ENCODE data around the gene ZNF512B.

The ZNF512B gene

DNA sequence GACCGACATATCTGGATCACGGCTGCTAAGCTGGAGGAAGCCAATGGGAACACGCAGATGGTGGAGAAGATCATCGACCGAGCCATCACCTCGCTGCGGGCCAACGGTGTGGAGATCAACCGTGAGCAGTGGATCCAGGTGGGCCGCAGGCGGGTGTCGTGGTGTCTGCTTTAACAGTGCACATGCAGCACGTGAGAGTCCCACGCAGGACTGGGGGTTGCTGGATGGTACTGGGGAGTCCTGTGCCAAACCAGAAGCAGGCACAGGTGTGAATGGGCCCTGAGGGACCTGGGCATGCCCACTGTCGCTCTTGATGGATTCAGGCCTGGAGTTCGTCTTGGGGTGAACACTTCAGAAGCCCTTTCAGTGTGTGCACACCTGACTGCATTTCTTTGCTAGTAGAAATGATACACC, 41.6 kb upstream of the ZNF512B start:
- peaks cover 39% of the 10 kb centered on the region for H3K4me1 ChIP-seq (ENCODE audit: control insufficient read depth, low read length)
- no peak overlapping the region for H3K4me2 ChIP-seq (ENCODE audit: low read length)
- TF ChIP-seq, protein P1, sequence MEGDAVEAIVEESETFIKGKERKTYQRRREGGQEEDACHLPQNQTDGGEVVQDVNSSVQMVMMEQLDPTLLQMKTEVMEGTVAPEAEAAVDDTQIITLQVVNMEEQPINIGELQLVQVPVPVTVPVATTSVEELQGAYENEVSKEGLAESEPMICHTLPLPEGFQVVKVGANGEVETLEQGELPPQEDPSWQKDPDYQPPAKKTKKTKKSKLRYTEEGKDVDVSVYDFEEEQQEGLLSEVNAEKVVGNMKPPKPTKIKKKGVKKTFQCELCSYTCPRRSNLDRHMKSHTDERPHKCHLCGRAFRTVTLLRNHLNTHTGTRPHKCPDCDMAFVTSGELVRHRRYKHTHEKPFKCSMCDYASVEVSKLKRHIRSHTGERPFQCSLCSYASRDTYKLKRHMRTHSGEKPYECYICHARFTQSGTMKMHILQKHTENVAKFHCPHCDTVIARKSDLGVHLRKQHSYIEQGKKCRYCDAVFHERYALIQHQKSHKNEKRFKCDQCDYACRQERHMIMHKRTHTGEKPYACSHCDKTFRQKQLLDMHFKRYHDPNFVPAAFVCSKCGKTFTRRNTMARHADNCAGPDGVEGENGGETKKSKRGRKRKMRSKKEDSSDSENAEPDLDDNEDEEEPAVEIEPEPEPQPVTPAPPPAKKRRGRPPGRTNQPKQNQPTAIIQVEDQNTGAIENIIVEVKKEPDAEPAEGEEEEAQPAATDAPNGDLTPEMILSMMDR (IDR thresholded peaks at IDR 0.05; ENCODE audit: low read depth, low read length, poor library complexity, severe bottlenecking), result no peak
- no peak for TF ChIP-seq EZH2phosphoT487 (IDR thresholded peaks at IDR 0.05; ENCODE audit: borderline replicate concordance, low read length)
- H3K4me3 ChIP-seq (ENCODE audit: low read length), result no peak overlapping the region
- no peaks in the 10 kb centered on the region for H4K20me1 ChIP-seq (ENCODE audit: control insufficient read depth, insufficient read depth, low read depth, low read length)
- peaks cover 53% of the 10 kb centered on the region for H3K79me2 ChIP-seq (ENCODE audit: control insufficient read depth, low read length)
- peaks cover 8% of the 10 kb centered on the region for H3K9me3 ChIP-seq (ENCODE audit: control insufficient read depth, insufficient read depth, low read length)
- H3K36me3 ChIP-seq (ENCODE audit: control insufficient read depth, low read length), result peaks cover 80% of the 10 kb centered on the region
- no peaks in the 10 kb centered on the region for H3K27me3 ChIP-seq (ENCODE audit: control insufficient read depth, low read length)
- H3K9me2 ChIP-seq (replicated peaks; ENCODE audit: control insufficient read depth, low read length), result no peaks in the 10 kb centered on the region
- peak overlapping the region; percentile 36 for H3K27ac ChIP-seq (ENCODE audit: low read depth, low read length)
- peaks cover 27% of the 10 kb centered on the region for H3F3A ChIP-seq (ENCODE audit: control insufficient read depth, insufficient read depth)

- H3K9me3 ChIP-seq (ENCODE audit: control insufficient read depth, insufficient read depth, low read length), result peaks cover 8% of the 10 kb centered on the region
- H3K9me2 ChIP-seq (replicated peaks; ENCODE audit: control insufficient read depth, low read length), result no peaks in the 10 kb centered on the region
- no peaks in the 10 kb centered on the region for H3K27me3 ChIP-seq (ENCODE audit: control insufficient read depth, low read length)
- H4K20me1 ChIP-seq (ENCODE audit: control insufficient read depth, insufficient read depth, low read depth, low read length), result no peaks in the 10 kb centered on the region
- H3K4me1 ChIP-seq (ENCODE audit: control insufficient read depth, low read length), result peaks cover 45% of the 10 kb centered on the region
- peaks cover 81% of the 10 kb centered on the region for H3K36me3 ChIP-seq (ENCODE audit: control insufficient read depth, low read length)
- no peak overlapping the region for H3K4me3 ChIP-seq (ENCODE audit: low read length)
- H3K27ac ChIP-seq (ENCODE audit: low read depth, low read length), result no peak overlapping the region
- TF ChIP-seq, protein P1 (IDR thresholded peaks at IDR 0.05; ENCODE audit: low read depth, low read length, poor library complexity, severe bottlenecking), result no peak
- no peak for TF ChIP-seq EZH2phosphoT487 (IDR thresholded peaks at IDR 0.05; ENCODE audit: borderline replicate concordance, low read length)
- H3K79me2 ChIP-seq (ENCODE audit: control insufficient read depth, low read length), result peaks cover 56% of the 10 kb centered on the region
- H3F3A ChIP-seq (ENCODE audit: control insufficient read depth, insufficient read depth), result peaks cover 29% of the 10 kb centered on the region
- no peak overlapping the region for H3K4me2 ChIP-seq (ENCODE audit: low read length)
Observed at GRCh38 chr20:64010711-64011237, 41.0 kb upstream of the ZNF512B start.

GRCh38 chr20:64009811-64010387, 40.2 kb upstream of the ZNF512B start:
- H3K79me2 ChIP-seq (ENCODE audit: control insufficient read depth, low read length), result peaks cover 56% of the 10 kb centered on the region
- TF ChIP-seq EZH2phosphoT487 (IDR thresholded peaks at IDR 0.05; ENCODE audit: borderline replicate concordance, low read length), result no peak
- no peaks in the 10 kb centered on the region for H3K9me2 ChIP-seq (replicated peaks; ENCODE audit: control insufficient read depth, low read length)
- H3K36me3 ChIP-seq (ENCODE audit: control insufficient read depth, low read length), result peaks cover 81% of the 10 kb centered on the region
- H3K27me3 ChIP-seq (ENCODE audit: control insufficient read depth, low read length), result no peaks in the 10 kb centered on the region
- no peak overlapping the region for H3K27ac ChIP-seq (ENCODE audit: low read depth, low read length)
- no peak overlapping the region for H3K4me3 ChIP-seq (ENCODE audit: low read length)
- peaks cover 34% of the 10 kb centered on the region for H3F3A ChIP-seq (ENCODE audit: control insufficient read depth, insufficient read depth)
- no peak overlapping the region for H3K4me2 ChIP-seq (ENCODE audit: low read length)
- peaks cover 8% of the 10 kb centered on the region for H3K9me3 ChIP-seq (ENCODE audit: control insufficient read depth, insufficient read depth, low read length)
- H4K20me1 ChIP-seq (ENCODE audit: control insufficient read depth, insufficient read depth, low read depth, low read length), result no peaks in the 10 kb centered on the region
- peaks cover 54% of the 10 kb centered on the region for H3K4me1 ChIP-seq (ENCODE audit: control insufficient read depth, low read length)

GRCh38 chr20:64006902-64007301, 37.2 kb upstream of the ZNF512B start:
- Histone ChIP-seq H3K4me1 (ENCODE audit: control insufficient read depth, low read length) (peaks cover 68% of the 10 kb centered on the region), H3K79me2 (ENCODE audit: control insufficient read depth, low read length) (peaks cover 55% of the 10 kb centered on the region), H4K20me1 (ENCODE audit: control insufficient read depth, insufficient read depth, low read depth, low read length) (no peaks in the 10 kb centered on the region), H3K9me3 (ENCODE audit: control insufficient read depth, insufficient read depth, low read length) (peaks cover 8% of the 10 kb centered on the region), H3K4me2 (ENCODE audit: low read length) (peak overlapping the region; percentile 55), H3K27ac (ENCODE audit: low read depth, low read length) (peak overlapping the region; percentile 98), H3K36me3 (ENCODE audit: control insufficient read depth, low read length) (peaks cover 74% of the 10 kb centered on the region), H3K4me3 (ENCODE audit: low read length) (peak overlapping the region; percentile 40), H3F3A (ENCODE audit: control insufficient read depth, insufficient read depth) (peaks cover 45% of the 10 kb centered on the region), H3K27me3 (ENCODE audit: control insufficient read depth, low read length) (no peaks in the 10 kb centered on the region), H3K9me2 (replicated peaks; ENCODE audit: control insufficient read depth, low read length) (no peaks in the 10 kb centered on the region)
- no peak for TF ChIP-seq EZH2phosphoT487 (IDR thresholded peaks at IDR 0.05; ENCODE audit: borderline replicate concordance, low read length)
- TF ChIP-seq, protein P1 (IDR thresholded peaks at IDR 0.05; ENCODE audit: low read depth, low read length, poor library complexity, severe bottlenecking), result no peak
